ENCODE data around the gene EPHA8.

The EPHA8 gene

GRCh38 chr1:22562584-22563583 is at the start of gene EPHA8:
EPHA8 (plus strand) TSS chr1:22563489; CDS start chr1:22563636, 147 bp downstream.
- no peak for DNase-seq (ENCODE audit: low read depth, low spot score)

GRCh38 chr1:22516906-22517571 is 46.2 kb upstream of the EPHA8 start:
- no peak for DNase-seq (ENCODE audit: low read depth, low spot score)

- no peak for DNase-seq (ENCODE audit: low read depth, low spot score)
These were observed 45.3 kb upstream of the EPHA8 start for GRCh38 chr1:22517956-22518355.

- DNase-seq (ENCODE audit: low read depth, low spot score): no peak
These were observed 44.9 kb upstream of the EPHA8 start for GRCh38 chr1:22518379-22518778.

GRCh38 chr1:22520871-22521270 is 42.4 kb upstream of the EPHA8 start:
- no peak for DNase-seq (ENCODE audit: low read depth, low spot score)

- no peak for DNase-seq (ENCODE audit: low read depth, low spot score)
These were observed 41.6 kb upstream of the EPHA8 start for GRCh38 chr1:22521692-22522091.

GRCh38 chr1:22522221-22522743 is 41.0 kb upstream of the EPHA8 start:
- DNase-seq (ENCODE audit: low read depth, low spot score): no peak

- no peak for DNase-seq (ENCODE audit: low read depth, low spot score)
These were observed 38.8 kb upstream of the EPHA8 start for GRCh38 chr1:22524481-22524880.

- no peak for DNase-seq (ENCODE audit: low read depth, low spot score)
These were observed 38.1 kb upstream of the EPHA8 start for GRCh38 chr1:22525211-22525610.

- no peak for DNase-seq (ENCODE audit: low read depth, low spot score)
These were observed 37.6 kb upstream of the EPHA8 start for GRCh38 chr1:22525646-22526045.

- DNase-seq (ENCODE audit: low read depth, low spot score): no peak
These were observed 37.2 kb upstream of the EPHA8 start for GRCh38 chr1:22526098-22526497.

GRCh38 chr1:22526677-22527076 is 36.6 kb upstream of the EPHA8 start:
- no peak for DNase-seq (ENCODE audit: low read depth, low spot score)

GRCh38 chr1:22527122-22527521 is 36.2 kb upstream of the EPHA8 start:
- DNase-seq (ENCODE audit: low read depth, low spot score): no peak

- DNase-seq (ENCODE audit: low read depth, low spot score): no peak
These were observed 35.6 kb upstream of the EPHA8 start for GRCh38 chr1:22527555-22528296.

GRCh38 chr1:22528451-22528850 is 34.8 kb upstream of the EPHA8 start:
- DNase-seq (ENCODE audit: low read depth, low spot score): no peak

GRCh38 chr1:22529901-22530621 is 33.2 kb upstream of the EPHA8 start:
- no peak for DNase-seq (ENCODE audit: low read depth, low spot score)

GRCh38 chr1:22530715-22531114 is 32.6 kb upstream of the EPHA8 start:
- no peak for DNase-seq (ENCODE audit: low read depth, low spot score)

GRCh38 chr1:22531251-22531650 is 32.0 kb upstream of the EPHA8 start:
- DNase-seq (ENCODE audit: low read depth, low spot score): no peak

GRCh38 chr1:22533244-22533895 is 29.9 kb upstream of the EPHA8 start:
- no peak for DNase-seq (ENCODE audit: low read depth, low spot score)

- DNase-seq (ENCODE audit: low read depth, low spot score): no peak
These were observed 28.3 kb upstream of the EPHA8 start for GRCh38 chr1:22534951-22535350.

GRCh38 chr1:22535399-22535798 is 27.9 kb upstream of the EPHA8 start:
- DNase-seq (ENCODE audit: low read depth, low spot score): no peak
